ENCODE measurements around the gene EHD1. TPM values are rescaled to one million over a fixed set of nuclear protein-coding genes. Genes with fewer than 3 reads are reported as not detected.

The EHD1 gene
- polyA plus RNA-seq, 3 donors = 30.3 to 212 (median 48.4) TPM

GRCh38 chr11:64881476-64881875 is 3.1 kb upstream of the EHD1 start:
- H3K4me2 ChIP-seq (replicated peaks; ENCODE audit: extremely low read depth, low read length, poor library complexity, severe bottlenecking) = no peak overlapping the region
- H3K27ac Mint-ChIP-seq = peak overlapping the region in 4 of 7 donors; percentile 49 to 100 (median 71)
- peaks cover 6 to 16% of the 10 kb centered on the region in 2 donors for H3K36me3 Mint-ChIP-seq
- no peaks in the 10 kb centered on the region for H3K9me3 ChIP-seq (replicated peaks in 1 of 2; ENCODE audit: control insufficient read depth in 1 of 2, insufficient read depth in 1 of 2, low read length in 2 of 2)
- H3K9me3 Mint-ChIP-seq = peaks cover 0 to 5% (median 0%) of the 10 kb centered on the region in 7 donors
- no peak overlapping the region for H3K27ac ChIP-seq (ENCODE audit: low read depth in 1 of 2, low read length in 2 of 2)
- peaks cover 62 to 69% of the 10 kb centered on the region in 2 donors for H3K4me1 ChIP-seq (ENCODE audit: control insufficient read depth in 1 of 2, insufficient read depth in 2 of 2, low read length in 2 of 2)
- no peak overlapping the region for H3K4me3 ChIP-seq (replicated peaks in 1 of 3; ENCODE audit: low read depth in 2 of 3, low read length in 3 of 3)
- 100% methylated on average over 5 of the region's 8 CpGs for WGBS (ENCODE audit: insufficient coverage)
- no peak for DNase-seq
- no peaks in the 10 kb centered on the region for H3K36me3 ChIP-seq (replicated peaks in 1 of 2; ENCODE audit: control insufficient read depth in 1 of 2, insufficient read depth in 2 of 2, low read length in 2 of 2)
- H3K4me3 Mint-ChIP-seq = peak overlapping the region in 1 of 2 donors; percentile 78
- H3K27me3 Mint-ChIP-seq (ENCODE audit: low read depth in 3 of 3) = peaks cover 6 to 25% (median 9%) of the 10 kb centered on the region in 3 donors
- H2AFZ ChIP-seq (ENCODE audit: insufficient read depth, low read depth, low read length, poor library complexity, severe bottlenecking) = no peak overlapping the region
- TF ChIP-seq, protein P1, sequence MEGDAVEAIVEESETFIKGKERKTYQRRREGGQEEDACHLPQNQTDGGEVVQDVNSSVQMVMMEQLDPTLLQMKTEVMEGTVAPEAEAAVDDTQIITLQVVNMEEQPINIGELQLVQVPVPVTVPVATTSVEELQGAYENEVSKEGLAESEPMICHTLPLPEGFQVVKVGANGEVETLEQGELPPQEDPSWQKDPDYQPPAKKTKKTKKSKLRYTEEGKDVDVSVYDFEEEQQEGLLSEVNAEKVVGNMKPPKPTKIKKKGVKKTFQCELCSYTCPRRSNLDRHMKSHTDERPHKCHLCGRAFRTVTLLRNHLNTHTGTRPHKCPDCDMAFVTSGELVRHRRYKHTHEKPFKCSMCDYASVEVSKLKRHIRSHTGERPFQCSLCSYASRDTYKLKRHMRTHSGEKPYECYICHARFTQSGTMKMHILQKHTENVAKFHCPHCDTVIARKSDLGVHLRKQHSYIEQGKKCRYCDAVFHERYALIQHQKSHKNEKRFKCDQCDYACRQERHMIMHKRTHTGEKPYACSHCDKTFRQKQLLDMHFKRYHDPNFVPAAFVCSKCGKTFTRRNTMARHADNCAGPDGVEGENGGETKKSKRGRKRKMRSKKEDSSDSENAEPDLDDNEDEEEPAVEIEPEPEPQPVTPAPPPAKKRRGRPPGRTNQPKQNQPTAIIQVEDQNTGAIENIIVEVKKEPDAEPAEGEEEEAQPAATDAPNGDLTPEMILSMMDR (IDR thresholded peaks at IDR 0.05) = no peak
- H3K9ac ChIP-seq (ENCODE audit: insufficient read depth, low read length, poor library complexity, severe bottlenecking) = no peak overlapping the region
- peaks cover 19% of the 10 kb centered on the region for H4K20me1 ChIP-seq (ENCODE audit: insufficient read depth, low read length)
- H3K79me2 ChIP-seq (ENCODE audit: insufficient read depth, low read length) = peaks cover 20% of the 10 kb centered on the region
- intact Hi-C loops (cut with micrococcal nuclease) = no loop called here
- H3K27me3 ChIP-seq (ENCODE audit: control insufficient read depth in 2 of 2, insufficient read depth in 2 of 2, low read length in 2 of 2) = peaks cover 0 to 7% of the 10 kb centered on the region in 2 donors
- H3K4me1 Mint-ChIP-seq = peaks cover 62% of the 10 kb centered on the region

DNA sequence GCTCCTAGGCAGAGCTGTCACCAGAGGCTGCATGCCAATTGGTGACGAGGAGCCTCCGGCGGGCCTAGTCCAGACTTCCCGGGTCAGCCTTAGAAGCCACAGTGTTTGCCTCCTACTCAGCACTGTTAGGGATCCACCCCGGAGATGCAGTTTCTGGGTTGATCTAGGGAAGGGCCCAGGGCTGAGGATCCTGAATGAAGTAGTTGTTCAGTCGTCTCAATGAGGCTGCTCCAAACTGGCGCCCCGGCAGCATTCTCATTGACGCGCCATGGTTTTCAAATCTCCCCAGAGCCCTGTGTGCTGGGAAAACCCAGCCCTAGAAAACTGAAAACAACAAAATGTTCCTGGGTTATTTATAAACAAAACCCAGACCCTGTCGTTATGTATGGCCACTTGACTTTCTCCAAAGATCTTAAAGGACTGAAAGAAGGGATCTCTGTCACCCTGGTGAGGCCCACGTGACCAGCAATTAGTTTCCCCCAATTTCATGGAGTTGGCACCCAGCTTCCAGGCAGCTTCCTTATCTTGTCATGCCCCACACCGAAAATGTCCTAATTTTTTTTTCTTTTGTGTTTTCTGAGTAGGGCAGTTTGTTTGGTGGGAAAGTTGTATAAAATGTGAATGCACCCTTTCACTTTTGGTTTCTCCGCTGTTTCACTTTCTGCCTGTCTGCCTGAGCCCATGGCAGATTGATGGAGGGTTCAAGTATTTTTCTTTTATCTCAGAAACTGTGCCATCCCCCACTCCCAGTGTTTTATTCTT is 2.0 kb upstream of the EHD1 start:
- TF ChIP-seq, protein P1 (IDR thresholded peaks at IDR 0.05) = no peak
- Mint-ChIP-seq H3K27me3 (ENCODE audit: low read depth in 3 of 3) (peaks cover 6 to 25% (median 9%) of the 10 kb centered on the region in 3 donors), H3K36me3 (peaks cover 9 to 20% of the 10 kb centered on the region in 2 donors), H3K4me3 (peak overlapping the region; percentile 78 to 83), H3K4me1 (peaks cover 63% of the 10 kb centered on the region), H3K27ac (peak overlapping the region; percentile 99 to 100 (median 100)), H3K9me3 (peaks cover 0 to 5% (median 0%) of the 10 kb centered on the region in 7 donors)
- Histone ChIP-seq H3K4me3 (replicated peaks in 1 of 3; ENCODE audit: low read depth in 2 of 3, low read length in 3 of 3) (peak overlapping the region in 1 of 3 experiments; percentile 100), H3K9ac (ENCODE audit: insufficient read depth, low read length, poor library complexity, severe bottlenecking) (no peak overlapping the region), H2AFZ (ENCODE audit: insufficient read depth, low read depth, low read length, poor library complexity, severe bottlenecking) (no peak overlapping the region), H3K27ac (ENCODE audit: low read depth in 1 of 2, low read length in 2 of 2) (peak overlapping the region in 1 of 2 donors; percentile 61), H3K9me3 (replicated peaks in 1 of 2; ENCODE audit: control insufficient read depth in 1 of 2, insufficient read depth in 1 of 2, low read length in 2 of 2) (no peaks in the 10 kb centered on the region), H3K36me3 (replicated peaks in 1 of 2; ENCODE audit: control insufficient read depth in 1 of 2, insufficient read depth in 2 of 2, low read length in 2 of 2) (no peaks in the 10 kb centered on the region), H4K20me1 (ENCODE audit: insufficient read depth, low read length) (peaks cover 30% of the 10 kb centered on the region), H3K4me1 (ENCODE audit: control insufficient read depth in 1 of 2, insufficient read depth in 2 of 2, low read length in 2 of 2) (peaks cover 62 to 69% of the 10 kb centered on the region in 2 donors), H3K27me3 (ENCODE audit: control insufficient read depth in 2 of 2, insufficient read depth in 2 of 2, low read length in 2 of 2) (peaks cover 0 to 7% of the 10 kb centered on the region in 2 donors), H3K79me2 (ENCODE audit: insufficient read depth, low read length) (peaks cover 30% of the 10 kb centered on the region), H3K4me2 (replicated peaks; ENCODE audit: extremely low read depth, low read length, poor library complexity, severe bottlenecking) (peak overlapping the region; percentile 100)
- intact Hi-C loops (cut with micrococcal nuclease) = no loop called here
- 78% methylated on average over 12 of the region's 14 CpGs for WGBS (ENCODE audit: insufficient coverage)
- DNase-seq = peak in 2 of 3 donors; percentile 47 to 62

All from CD14-positive monocyte (primary cell).